ENCODE data around the gene LRRC10B.

LRRC10B gene

DNA sequence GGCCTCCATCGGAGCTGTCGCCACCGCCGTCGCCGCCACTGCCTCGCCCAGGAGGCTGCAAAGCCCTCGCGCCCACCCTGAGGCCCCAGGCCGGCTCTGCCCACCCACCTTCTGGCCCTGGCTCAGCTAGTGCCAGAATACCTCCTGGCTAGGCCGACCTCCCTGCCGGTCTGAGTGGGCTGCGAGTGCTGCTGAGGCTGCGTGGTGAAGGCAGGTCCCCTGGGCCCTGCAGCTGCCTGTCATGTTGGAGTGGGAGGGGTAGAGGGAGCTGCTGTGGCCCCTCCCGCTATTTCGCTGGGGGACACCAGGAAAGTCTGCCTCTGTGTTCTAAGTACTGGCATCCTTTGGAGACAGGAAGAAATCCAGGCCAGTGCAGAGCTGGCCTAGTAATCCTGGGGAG is 34.2 kb downstream of the LRRC10B start:
- DNase-seq (ENCODE audit: insufficient read length, low spot score), result no peak
- no peak for FAIRE-seq

DNA sequence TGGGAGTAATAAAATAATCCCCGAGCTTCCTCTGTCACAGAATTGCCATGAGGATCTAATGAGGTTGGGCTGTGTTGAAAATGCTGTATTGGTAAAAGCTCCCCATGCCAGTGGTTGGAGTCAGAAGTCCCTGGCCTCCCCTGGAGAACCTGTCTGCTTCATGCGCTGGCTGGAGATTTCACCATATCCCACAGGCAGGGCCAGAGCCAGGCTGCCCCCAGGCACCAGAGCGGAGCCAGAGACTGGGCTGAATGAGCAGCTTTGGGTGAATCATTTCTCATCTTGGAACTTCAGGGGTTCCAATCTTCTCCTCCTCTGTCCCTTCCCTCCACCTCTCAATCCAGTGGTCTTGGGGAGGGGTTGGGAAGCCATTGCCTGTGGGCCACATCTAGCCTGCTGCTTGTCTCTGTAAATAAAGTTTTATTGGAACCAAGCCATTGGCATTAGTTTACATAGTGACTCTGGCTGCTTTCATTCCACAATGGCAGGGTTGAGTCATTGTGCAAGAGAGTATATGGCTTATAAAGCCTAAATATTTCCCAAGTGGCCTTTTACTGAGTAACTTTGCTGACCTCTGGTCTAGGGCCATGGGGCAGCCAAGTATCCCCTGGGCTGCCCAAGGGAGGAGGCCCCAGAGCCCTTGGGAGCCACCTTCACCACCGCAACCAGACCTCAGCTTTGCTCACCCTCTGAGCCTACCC is 35.2 kb downstream of the LRRC10B start:
- DNase-seq (ENCODE audit: insufficient read length, low spot score), result no peak
- no peak for FAIRE-seq

DNA sequence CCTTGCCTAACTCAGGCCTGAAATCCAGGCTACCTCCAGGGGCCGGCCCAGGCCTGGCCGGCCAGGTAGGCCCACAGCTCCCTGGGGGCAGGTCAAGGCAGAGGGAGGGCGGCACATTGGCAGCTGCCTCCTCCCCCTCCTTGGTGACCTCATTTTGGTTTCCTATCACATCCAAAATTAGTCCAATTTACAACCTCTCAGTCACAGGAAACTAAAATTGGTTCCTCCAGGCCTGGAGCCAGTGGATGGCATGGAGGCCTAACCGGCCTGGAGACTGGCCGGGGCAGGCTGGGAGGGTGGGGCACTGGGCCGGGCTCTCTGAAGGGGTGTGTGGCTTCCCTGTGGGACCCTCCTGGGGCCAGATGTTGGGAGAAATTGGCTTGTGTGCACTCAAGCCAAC is 35.9 kb downstream of the LRRC10B start:
- no peak for FAIRE-seq
- DNase-seq (ENCODE audit: insufficient read length, low spot score), result no peak

DNA sequence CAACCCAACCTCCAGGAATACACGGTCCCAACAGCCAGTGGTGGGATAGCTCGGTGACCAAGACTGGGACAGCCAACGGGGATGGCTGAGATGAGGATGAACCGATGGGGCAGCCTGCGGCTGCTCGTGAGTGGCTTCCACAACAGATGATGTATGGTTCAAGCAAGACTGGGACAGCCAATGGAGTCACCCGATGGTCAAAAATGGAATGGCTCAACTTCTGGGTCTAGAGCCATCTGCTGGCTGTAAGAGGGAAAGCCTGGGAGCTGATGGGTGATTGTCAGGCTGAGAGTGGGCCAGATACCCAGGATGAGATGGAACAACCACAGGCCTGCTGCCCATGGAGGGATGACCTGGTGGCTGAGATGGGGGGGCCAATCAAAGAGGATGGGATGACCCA is 36.8 kb downstream of the LRRC10B start:
- DNase-seq (ENCODE audit: insufficient read length, low spot score), result peak; percentile 78
- FAIRE-seq, result no peak

DNA sequence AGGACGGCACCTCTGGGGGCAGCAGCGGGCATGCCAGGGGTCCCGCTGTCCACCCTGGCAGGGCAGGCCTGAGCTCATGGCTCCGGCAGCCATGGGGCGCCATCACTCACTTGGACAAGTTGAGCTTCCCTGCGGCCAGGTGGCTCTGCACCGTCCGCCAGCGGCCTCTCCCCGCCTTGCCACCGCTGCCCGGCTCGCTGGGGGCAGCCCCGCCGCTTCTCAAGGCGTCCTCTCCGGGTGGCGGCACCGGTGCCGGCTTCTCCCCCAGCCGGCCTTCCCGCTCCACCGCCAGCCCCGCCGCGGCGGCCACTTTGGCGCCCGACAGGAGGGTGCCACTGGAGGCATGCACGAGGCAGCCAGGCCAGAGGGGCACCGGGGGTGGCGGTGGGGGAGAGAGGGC is 37.4 kb downstream of the LRRC10B start:
- no peak for FAIRE-seq
- DNase-seq (ENCODE audit: insufficient read length, low spot score), result no peak

DNA sequence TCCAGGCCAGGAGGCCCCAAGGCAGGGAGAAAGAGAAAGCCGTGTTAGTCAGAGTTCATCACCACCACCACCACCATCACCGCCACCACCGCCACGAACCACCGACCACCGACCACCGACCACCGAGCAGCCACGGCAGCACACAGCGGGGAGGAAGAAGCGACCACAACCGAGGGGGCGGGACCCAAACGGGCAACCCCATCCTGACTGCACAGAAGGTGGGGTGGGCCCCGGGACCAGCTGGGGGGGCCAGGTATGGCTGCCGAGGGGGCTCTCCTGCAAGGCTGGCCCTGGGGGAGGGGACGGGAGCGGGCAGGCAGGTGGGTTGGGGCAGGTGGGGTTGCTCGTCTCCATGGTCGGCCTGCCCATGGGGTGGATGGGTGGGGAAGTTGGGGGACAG is 38.1 kb downstream of the LRRC10B start:
- FAIRE-seq (no peak), DNase-seq (ENCODE audit: insufficient read length, low spot score) (no peak)

DNA sequence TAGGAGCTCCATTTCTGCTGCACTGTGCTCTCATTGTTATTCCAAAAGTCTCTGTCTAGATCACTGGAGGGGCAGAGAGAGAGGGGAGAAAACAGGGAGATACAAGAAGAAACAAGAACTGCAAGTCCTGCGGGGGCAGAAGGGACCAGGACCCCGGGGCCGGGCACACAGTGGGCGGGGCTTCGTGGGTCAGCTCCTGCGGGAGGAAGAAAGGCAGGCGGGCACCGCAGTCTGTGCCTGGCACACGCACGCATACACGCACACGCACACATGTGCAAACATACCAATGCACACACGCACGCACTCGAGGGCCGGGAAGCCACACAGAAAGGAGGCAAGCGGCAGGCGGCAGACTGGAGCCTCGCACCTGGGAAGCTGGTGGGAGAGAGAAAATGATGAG is 38.7 kb downstream of the LRRC10B start:
- DNase-seq (ENCODE audit: insufficient read length, low spot score) (no peak), FAIRE-seq (no peak)

DNA sequence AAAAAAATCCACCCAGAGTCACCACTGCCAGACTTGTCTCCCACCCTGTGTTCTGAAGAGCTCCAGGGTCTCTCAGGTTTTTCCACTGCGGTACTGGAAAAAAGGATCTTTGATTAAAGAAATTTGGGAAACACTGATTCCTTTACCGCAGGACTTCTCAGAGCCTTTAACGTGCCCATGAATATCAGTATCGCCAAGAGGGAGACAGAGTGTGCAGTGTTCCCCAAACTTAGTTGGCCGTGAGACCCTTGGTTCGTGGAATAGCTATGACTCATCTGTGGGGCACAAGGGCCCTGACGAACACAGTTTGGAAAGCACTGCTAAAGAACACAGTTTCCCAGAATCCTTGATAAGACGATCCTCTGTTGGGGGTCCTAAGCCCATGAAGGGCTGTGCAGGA is 40.6 kb downstream of the LRRC10B start:
- DNase-seq (ENCODE audit: insufficient read length, low spot score), result no peak
- no peak for FAIRE-seq

DNA sequence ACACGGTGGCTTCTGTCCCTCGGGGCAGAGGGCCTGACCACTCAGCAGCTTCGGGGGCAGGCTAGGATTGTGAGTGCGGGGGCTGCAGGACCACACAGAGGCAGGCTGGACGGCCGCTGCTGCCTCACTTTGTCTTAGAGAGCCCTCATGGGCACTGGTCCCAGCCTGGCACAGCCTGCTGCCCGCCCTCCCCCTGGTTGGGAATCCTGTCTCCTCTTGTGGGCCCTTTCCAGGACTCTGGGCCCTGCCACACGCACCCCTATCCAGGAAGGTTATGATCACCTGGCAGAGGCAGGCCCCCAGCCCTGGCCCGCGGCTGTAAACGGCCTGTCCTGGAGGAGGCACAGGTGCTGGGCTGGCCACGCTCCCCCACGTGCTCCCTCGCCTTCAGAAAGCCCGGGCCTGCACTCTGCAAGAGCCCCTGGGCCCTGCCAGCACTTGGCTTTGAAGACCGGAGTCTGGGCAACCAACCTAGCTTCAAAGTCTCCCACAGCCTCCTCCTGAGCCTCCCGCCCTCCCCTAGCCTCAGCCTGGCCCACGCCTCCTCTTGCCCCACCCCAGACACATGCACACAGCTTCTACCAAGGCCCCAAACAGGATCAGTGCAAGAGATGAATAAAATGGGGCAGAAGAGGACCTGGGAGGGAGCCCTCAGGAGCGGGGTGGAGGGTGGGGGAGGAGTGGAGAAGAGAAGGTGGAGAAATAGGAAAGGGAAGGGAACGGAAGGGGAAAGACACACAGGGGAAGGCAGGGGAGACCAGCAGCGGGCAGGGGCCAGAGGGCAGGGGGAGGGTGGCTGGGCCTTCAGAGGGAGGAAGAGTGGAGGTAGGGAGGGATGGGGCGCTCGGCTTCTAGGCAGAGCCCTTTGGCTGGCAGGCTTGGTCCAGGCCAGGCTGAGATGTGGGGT is 41.4 kb downstream of the LRRC10B start:
- FAIRE-seq, result no peak
- no peak for DNase-seq (ENCODE audit: insufficient read length, low spot score)

DNA sequence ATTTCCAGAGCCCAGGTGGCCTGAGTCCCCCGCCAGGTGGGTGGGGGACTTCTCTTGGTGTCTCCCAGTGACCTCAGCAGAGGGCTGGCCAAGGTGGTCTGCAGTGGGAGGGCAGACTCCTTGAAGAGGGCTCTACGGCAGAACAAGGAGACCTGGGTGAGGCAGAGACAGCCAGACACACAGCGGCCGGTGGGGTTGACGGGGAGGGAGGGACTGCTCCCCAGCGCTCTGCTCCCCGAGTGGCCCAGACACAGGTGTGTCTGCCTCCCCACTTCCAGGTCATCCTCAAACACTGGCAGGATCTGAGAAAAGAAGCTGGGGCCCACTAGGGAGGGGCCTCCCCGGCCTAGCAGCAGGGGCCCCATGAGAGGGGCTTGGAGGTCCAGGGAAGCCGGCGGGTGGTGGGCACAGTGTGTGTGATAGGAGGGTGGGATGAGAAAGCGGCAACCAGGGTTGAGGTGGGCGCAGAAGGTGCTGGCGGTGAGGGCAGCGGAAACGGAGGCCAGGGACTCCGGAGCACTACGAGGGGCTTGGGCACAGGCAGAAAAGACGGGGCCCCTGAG is 42.2 kb downstream of the LRRC10B start:
- DNase-seq (ENCODE audit: insufficient read length, low spot score) (no peak), FAIRE-seq (no peak)

DNA sequence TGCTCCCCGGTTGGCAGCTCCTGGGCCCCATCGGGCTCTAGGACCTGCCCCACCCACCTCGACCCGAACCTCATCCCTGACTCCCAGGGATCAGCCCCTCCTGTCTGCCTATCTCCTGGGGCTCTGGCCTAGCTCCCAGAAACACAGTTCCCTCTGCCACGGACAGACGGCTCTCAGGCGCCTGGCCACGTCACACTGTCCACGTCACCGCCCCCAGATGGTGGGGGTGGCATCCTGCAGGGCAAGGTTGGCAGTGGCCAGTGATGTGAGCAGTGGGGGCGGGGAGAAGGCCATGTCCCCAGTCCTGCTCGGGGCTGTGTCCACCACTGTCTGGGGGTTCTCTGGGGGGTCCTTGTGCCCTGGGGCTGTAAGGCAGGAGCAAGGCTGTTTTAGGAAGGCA is 43.1 kb downstream of the LRRC10B start:
- DNase-seq (ENCODE audit: insufficient read length, low spot score) (no peak), FAIRE-seq (no peak)

DNA sequence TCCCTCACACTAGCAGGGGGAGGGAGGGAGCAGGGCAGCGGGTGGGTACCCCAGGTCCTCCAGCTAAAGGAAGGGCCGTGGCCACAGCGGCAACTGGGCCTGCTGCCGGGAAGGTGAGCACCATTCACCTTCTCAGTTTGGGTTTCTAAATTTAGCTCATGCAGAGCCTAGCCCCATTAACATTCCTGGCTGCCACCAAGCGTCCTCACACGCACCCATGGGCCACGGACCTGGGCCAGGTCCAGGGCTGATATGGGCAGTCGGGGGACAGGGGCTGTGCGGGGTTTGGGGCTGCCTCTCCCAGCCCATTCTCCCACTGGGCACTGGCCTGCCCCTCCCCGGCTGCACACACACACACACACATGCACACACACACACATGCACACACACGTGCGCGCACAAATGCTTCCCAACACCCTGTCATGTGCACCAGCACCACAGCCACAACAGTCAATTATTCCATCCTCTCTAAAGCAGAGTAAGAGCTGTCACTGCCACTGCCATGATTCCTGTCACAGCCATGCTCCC is 43.6 kb downstream of the LRRC10B start:
- FAIRE-seq, result no peak
- DNase-seq (ENCODE audit: insufficient read length, low spot score), result no peak

DNA sequence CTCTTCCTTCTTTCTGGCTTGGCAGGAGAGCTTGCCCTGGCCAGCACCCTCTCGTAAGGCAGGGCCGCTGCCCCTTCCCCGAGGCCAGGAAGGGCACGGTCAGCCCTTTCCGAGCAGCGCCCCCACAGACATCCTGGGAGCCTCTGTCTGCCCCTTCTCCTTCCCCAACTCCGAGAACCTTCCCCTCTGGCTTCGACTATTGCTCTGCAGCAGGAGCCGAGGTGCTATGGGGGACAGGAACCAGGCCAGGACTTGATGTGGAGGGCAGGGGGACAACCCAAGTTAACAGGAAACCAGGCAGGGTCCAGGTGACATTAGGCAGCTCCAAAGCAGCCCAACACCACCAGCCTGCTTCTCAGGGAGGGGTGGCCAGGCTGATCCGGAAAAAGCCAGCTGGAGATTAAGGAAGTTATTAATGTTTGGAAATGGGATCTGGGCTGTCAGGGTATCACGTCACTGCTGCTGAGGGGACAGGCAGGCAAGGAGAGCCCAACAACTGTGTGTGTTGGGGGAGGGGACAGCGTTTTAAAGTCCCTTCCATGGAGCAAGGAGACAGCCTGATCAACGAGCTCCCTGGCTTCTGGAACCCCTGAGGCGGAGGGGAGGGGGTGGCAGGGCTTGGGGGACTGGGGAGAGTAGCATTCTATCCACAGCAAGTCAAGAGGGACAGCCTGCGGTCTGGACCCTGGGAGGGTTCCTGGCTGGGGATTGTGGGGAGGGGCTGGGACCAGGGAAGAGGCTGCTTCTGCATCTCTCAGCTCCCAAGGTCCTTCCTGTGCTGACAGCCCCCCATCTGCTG is 45.0 kb downstream of the LRRC10B start:
- no peak for FAIRE-seq
- DNase-seq (ENCODE audit: insufficient read length, low spot score), result no peak

DNA sequence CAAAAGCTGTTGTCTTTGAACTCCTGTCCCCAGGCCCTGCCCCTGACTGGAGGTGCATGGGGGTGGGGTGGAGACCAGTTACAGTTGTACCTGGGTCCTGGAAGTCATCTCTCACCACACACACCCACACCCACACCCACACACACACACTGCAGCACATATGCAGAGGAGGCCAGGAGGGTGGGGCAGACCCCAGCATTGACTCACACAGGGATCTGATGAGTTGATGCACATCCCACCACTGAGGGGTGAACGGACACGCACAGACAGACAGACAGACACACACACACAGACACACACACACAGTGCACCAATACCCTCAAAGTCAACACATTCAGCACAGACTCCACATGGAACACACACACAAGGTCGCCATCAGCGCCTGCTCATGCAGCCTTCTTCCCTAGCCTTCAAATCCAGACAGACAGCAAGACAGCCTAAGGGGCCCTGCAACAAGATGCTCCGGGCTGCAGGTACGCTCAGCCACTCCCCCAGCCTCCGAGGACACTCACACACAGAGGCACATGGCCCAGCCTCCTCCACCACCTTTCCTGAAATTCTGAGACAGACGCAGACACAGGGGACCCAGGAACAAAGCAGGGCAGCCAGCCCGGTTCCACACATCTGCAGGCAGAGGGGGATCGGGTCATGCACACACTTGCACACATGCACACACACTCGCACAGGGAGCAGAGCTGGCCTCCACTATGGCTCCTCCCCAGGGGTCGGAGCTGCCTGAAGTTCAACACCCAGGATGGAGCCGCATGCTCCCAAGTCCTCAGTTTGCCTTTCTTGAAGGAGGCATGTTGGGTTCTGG is 45.8 kb downstream of the LRRC10B start:
- DNase-seq (ENCODE audit: insufficient read length, low spot score) (no peak), FAIRE-seq (no peak)

DNA sequence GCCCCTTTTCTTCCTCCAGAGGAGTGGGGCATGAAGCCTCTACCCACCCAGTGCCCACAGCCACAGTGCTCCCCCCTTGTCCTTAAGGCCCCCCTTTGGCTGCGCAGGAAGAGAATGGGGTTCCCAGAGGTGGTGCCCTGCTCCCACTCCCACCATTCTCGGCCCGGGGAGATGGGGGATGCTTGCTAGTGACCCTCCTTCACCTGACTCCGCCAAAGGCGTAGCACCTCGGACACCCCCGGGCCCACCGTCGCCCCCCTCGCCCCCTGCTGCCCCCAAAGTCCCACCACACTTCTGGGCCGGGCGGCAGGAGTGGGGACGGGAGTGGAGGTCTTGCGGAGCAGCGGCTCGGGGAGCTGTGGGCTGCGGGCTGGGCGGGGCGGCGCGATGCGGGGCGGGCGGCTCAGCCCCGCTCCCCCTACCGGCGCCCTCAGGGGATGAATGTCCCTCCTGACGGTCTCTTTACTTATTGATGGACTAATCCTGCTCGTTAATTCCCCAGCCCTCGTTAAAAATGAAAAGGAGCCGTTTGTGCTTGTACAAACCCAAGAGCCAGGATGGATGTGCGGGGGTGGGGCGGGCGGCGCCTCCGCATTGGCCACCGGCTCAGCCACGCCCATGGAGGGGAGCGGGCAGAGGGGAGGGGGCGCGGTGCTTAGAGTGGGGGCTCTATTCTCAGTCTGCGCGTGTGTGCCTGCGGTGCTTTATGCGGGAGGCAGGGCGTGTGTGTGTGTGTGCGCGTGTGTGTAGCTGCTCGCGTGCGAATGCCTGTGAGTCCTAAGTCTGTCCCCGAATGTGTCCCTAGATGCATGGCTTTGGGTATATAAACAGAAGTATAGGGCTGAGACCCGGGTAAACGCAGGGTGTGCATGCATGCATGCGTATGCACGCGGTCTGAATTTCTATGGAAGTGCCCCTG is 46.8 kb downstream of the LRRC10B start:
- FAIRE-seq (no peak), DNase-seq (ENCODE audit: insufficient read length, low spot score) (no peak)

DNA sequence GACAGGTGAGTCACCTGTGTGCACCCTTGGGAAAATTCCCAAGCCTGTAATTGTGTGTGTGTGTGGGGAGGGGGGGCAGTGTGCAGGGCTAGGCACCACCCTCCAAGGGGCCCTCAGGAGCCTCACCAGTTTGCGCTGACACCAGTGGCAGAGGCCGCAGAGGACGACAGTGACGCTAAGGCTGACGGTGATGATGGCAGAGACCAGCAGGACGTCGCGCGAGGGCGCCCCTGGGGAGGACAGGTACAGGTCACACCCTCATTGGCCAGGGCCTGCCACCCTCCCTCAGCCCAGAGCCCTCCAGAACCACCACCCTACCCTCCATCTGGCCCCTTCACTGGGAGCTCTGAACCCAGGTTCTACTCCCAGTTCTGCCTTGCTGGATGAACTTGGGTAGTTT is 47.4 kb downstream of the LRRC10B start:
- no peak for FAIRE-seq

DNA sequence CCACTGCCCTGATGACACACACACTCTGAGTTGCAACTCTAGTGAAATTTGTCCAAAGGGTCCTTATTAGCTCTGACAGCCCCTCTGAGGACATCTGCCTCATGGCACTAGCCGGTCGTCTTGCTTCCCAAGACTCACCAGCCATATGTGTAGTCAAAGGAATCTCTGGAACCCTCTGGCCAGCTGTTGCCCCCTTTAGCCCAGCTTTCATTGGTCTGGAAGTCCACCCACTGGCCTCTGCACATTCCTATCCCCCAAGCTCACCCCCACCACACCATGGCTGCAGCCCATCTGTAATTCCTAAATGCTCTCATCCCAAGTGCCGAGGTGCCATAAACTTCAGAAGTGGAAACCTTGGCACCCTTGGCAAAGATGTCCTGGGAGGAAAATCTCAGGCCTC is 48.1 kb downstream of the LRRC10B start:
- no peak for FAIRE-seq
- DNase-seq (ENCODE audit: insufficient read length, low spot score), result no peak

More for the DNA sequence above, 47.4 kb downstream of the LRRC10B start:
- DNase-seq (ENCODE audit: insufficient read length, low spot score), result no peak
